Measurements from ENCODE around the gene MICAL2. TPM values are rescaled to one million over a fixed set of nuclear protein-coding genes. Genes with fewer than 3 reads are reported as not detected.

MICAL2 gene
- total and polyA plus RNA-seq, 2 donors (not counting 1 experiment from before 2014, with no cell fraction given): 0.32 to 0.40 TPM

DNA sequence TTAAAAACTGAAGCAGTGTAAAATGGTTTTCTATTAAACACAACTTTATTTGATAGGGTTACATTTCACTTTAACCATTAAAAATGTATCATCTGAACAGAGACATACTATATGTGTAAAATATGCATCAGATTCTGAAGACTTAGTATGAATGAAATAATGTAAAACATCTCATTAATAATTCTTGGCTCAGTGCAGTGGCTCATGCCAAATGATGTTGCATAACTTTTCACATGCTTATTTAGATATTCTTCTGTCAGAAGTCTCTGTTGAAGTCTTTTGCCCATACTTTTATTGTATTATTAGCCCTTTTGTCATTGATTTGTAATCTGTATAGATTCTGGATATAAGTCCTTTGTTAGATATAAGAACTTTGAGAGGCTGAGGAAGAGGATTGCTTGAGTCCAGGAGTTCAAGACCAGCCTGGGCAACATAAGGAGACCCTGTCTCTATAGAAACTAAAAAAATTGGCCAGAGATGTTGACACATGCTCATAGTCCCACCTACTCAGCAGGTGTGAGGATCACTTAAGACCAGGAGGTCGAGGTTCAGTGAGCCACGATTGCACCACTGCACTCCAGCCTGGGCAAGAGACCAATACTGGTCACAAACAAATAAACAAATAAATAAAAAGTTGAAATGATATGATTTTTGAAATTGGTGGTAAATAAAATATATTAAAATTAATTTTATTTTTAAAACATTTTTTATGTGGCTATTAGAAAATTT lies 193.2 kb downstream of the MICAL2 start:
- no peaks in the 10 kb centered on the region for H3K79me2 ChIP-seq (ENCODE audit: control insufficient read depth, insufficient read depth, low read length)
- no peaks in the 10 kb centered on the region for H3K36me3 ChIP-seq (replicated peaks in 1 of 2; ENCODE audit: control extremely low read depth in 1 of 2, control insufficient read depth in 1 of 2, extremely low read depth in 1 of 2, insufficient read depth in 2 of 2, low read length in 1 of 2)
- peaks cover 0 to 3% (median 2%) of the 10 kb centered on the region in 3 donors for H3K9me3 ChIP-seq (ENCODE audit: control extremely low read depth in 1 of 3, control insufficient read depth in 2 of 3, insufficient read depth in 1 of 3, low read length in 2 of 3)
- no peak for TF ChIP-seq EZH2 (IDR thresholded peaks at IDR 0.05; ENCODE audit: borderline replicate concordance, insufficient read depth, low read depth, low read length, poor library complexity, severe bottlenecking)
- TF ChIP-seq, protein P1, sequence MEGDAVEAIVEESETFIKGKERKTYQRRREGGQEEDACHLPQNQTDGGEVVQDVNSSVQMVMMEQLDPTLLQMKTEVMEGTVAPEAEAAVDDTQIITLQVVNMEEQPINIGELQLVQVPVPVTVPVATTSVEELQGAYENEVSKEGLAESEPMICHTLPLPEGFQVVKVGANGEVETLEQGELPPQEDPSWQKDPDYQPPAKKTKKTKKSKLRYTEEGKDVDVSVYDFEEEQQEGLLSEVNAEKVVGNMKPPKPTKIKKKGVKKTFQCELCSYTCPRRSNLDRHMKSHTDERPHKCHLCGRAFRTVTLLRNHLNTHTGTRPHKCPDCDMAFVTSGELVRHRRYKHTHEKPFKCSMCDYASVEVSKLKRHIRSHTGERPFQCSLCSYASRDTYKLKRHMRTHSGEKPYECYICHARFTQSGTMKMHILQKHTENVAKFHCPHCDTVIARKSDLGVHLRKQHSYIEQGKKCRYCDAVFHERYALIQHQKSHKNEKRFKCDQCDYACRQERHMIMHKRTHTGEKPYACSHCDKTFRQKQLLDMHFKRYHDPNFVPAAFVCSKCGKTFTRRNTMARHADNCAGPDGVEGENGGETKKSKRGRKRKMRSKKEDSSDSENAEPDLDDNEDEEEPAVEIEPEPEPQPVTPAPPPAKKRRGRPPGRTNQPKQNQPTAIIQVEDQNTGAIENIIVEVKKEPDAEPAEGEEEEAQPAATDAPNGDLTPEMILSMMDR (IDR thresholded peaks at IDR 0.05): no peak
- no peak overlapping the region for H2AFZ ChIP-seq (ENCODE audit: insufficient read depth, low read depth, low read length, poor library complexity, severe bottlenecking)
- no peaks in the 10 kb centered on the region for H3K27me3 ChIP-seq (replicated peaks in 1 of 4; ENCODE audit: control extremely low read depth in 1 of 4, control insufficient read depth in 3 of 4, insufficient read depth in 4 of 4, low read length in 3 of 4)
- Mint-ChIP-seq H3K27ac (no peak overlapping the region), H3K27me3 (no peaks in the 10 kb centered on the region), H3K4me3 (no peak overlapping the region), H3K9me3 (ENCODE audit: insufficient read depth) (peaks cover 9% of the 10 kb centered on the region), H3K4me1 (no peaks in the 10 kb centered on the region)
- H3K4me2 ChIP-seq (replicated peaks; ENCODE audit: low read depth, low read length, poor library complexity, severe bottlenecking): no peak overlapping the region
- no peak overlapping the region for H3K27ac ChIP-seq (ENCODE audit: low read length in 2 of 2)
- no peaks in the 10 kb centered on the region for H4K20me1 ChIP-seq (ENCODE audit: control insufficient read depth, insufficient read depth, low read length, poor library complexity, severe bottlenecking)
- POLR2A ChIA-PET: no interaction called here
- H3K4me1 ChIP-seq (ENCODE audit: control insufficient read depth in 2 of 2, insufficient read depth in 2 of 2, low read length in 2 of 2): no peaks in the 10 kb centered on the region
- ATAC-seq (ENCODE audit: low read depth) (no peak), DNase-seq (no peak)
- no peak overlapping the region for H3K9ac ChIP-seq (ENCODE audit: low read length)
- intact Hi-C loops (cut with micrococcal nuclease): no loop called here
- CTCF ChIA-PET: no interaction called here
- no CpG with 5 or more reads among the region's 2 CpGs for WGBS (ENCODE audit: insufficient coverage)
- no peak overlapping the region for H3K4me3 ChIP-seq (ENCODE audit: control extremely low read depth in 1 of 5, extremely low read depth in 1 of 5, insufficient read depth in 1 of 5, low read depth in 2 of 5, low read length in 4 of 5)

DNA sequence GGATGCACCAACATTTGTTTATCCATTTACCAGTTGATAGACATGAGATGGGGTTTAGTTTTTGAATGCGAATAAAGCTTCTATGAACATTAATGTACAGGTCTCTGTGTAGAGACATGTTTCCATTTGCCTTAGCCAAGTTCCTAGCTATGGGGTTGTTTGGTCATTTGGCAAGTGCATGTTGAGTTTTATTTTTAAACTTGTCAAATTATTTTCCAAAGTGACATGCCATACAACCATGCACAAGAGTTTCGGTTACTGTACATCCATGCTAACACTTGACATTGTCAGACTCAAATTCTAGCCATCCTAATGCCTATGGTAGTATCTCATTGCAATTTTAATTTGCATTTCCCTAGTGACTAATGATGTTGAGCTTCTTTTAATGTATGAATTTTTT lies 196.4 kb downstream of the MICAL2 start:
- no CpG with 5 or more reads among the region's 2 CpGs for WGBS (ENCODE audit: insufficient coverage)
- CTCF ChIA-PET: interaction anchor here (2.3 kb wide), 1 partner anchor 25 kb away, joined by 7 read pairs; no protein-coding TSS in a partner anchor

More for the DNA sequence above, 196.4 kb downstream of the MICAL2 start:
- peaks cover 6% of the 10 kb centered on the region for H3K9me3 Mint-ChIP-seq (ENCODE audit: insufficient read depth)
- Histone ChIP-seq H2AFZ (ENCODE audit: insufficient read depth, low read depth, low read length, poor library complexity, severe bottlenecking) (no peak overlapping the region), H3K9me3 (ENCODE audit: control extremely low read depth in 1 of 3, control insufficient read depth in 2 of 3, insufficient read depth in 1 of 3, low read length in 2 of 3) (no peaks in the 10 kb centered on the region), H4K20me1 (ENCODE audit: control insufficient read depth, insufficient read depth, low read length, poor library complexity, severe bottlenecking) (no peaks in the 10 kb centered on the region), H3K4me3 (ENCODE audit: control extremely low read depth in 1 of 5, extremely low read depth in 1 of 5, insufficient read depth in 1 of 5, low read depth in 2 of 5, low read length in 4 of 5) (no peak overlapping the region), H3K27ac (ENCODE audit: low read length in 2 of 2) (no peak overlapping the region), H3K27me3 (replicated peaks in 1 of 4; ENCODE audit: control extremely low read depth in 1 of 4, control insufficient read depth in 3 of 4, insufficient read depth in 4 of 4, low read length in 3 of 4) (no peaks in the 10 kb centered on the region), H3K4me1 (ENCODE audit: control insufficient read depth in 2 of 2, insufficient read depth in 2 of 2, low read length in 2 of 2) (no peaks in the 10 kb centered on the region), H3K36me3 (replicated peaks in 1 of 2; ENCODE audit: control extremely low read depth in 1 of 2, control insufficient read depth in 1 of 2, extremely low read depth in 1 of 2, insufficient read depth in 2 of 2, low read length in 1 of 2) (no peaks in the 10 kb centered on the region), H3K9ac (ENCODE audit: low read length) (no peak overlapping the region), H3K4me2 (replicated peaks; ENCODE audit: low read depth, low read length, poor library complexity, severe bottlenecking) (no peak overlapping the region), H3K79me2 (ENCODE audit: control insufficient read depth, insufficient read depth, low read length) (no peaks in the 10 kb centered on the region)
- H3K4me1 Mint-ChIP-seq: no peaks in the 10 kb centered on the region
- no peaks in the 10 kb centered on the region for H3K27me3 Mint-ChIP-seq
- TF ChIP-seq, protein P1 (IDR thresholded peaks at IDR 0.05): no peak
- no peak for TF ChIP-seq EZH2 (IDR thresholded peaks at IDR 0.05; ENCODE audit: borderline replicate concordance, insufficient read depth, low read depth, low read length, poor library complexity, severe bottlenecking)
- no peak overlapping the region for H3K4me3 Mint-ChIP-seq
- intact Hi-C loops (cut with micrococcal nuclease): no loop called here
- ATAC-seq (ENCODE audit: low read depth) (no peak), DNase-seq (no peak)
- POLR2A ChIA-PET: no interaction called here
- no peak overlapping the region for H3K27ac Mint-ChIP-seq

Measured in B cell (primary cell).